Measurements from ENCODE around the gene MOB4.

DNA sequence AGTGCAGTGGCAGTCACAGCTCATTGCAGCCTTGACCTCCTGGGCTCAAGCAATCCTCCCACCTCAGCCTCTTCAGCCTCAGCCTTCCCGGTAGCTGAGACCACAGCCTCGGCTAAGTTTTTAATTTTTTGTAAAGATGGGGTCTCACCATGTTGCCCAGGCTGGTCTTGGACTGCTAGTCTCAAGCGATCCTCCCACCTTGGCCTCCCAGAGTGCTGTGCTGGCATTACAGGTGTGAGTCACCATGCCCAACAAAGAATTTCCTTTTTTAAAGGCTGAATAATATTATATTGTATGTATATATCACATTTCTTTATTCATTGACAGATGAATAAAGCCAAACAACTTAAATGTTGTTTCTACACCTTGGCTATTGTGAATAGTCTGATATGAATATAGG lies 42.5 kb downstream of the MOB4 start:
- no peak for TF ChIP-seq REST (IDR thresholded peaks at IDR 0.05; ENCODE audit: insufficient read depth in 1 of 2, low read depth in 2 of 2, low read length in 2 of 2)
- TF ChIP-seq SIN3A (IDR thresholded peaks at IDR 0.05; ENCODE audit: borderline replicate concordance, insufficient read depth, low read length), result no peak
